ENCODE measurements around the gene POU2F1. TPM values are rescaled to one million over a fixed set of nuclear protein-coding genes. Genes with fewer than 3 reads are reported as not detected.
A peak's percentile ranks its signal among the peaks of the same experiment; 100 is the strongest.
"Not testable (repeated sequence)": the region's sequence is repeated elsewhere in the genome, so short reads cannot be mapped to it uniquely, and the experiment has no call there.

POU2F1 gene
- total RNA-seq, 2 experiments from 2014 or later: 20.3 to 21.6 TPM

- H3K9me3 Mint-ChIP-seq (ENCODE audit: low read depth): peaks cover 11% of the 10 kb centered on the region
- CTCF ChIA-PET, H3K27ac Mint-ChIP-seq, ATAC-seq, H3K4me3 Mint-ChIP-seq, DNase-seq, POLR2A ChIA-PET, H3K27me3 Mint-ChIP-seq: not testable (repeated sequence)
- intact Hi-C loops (cut with DNase I, micrococcal nuclease): loop anchor here in 1 of 2 experiments (5.0 to 10.0 kb wide), 2 partner anchors 38 to 101 kb away; no protein-coding TSS in a partner anchor
- peaks cover 18% of the 10 kb centered on the region for H3K4me1 Mint-ChIP-seq
- H3K36me3 Mint-ChIP-seq (ENCODE audit: low read depth): peaks cover 11% of the 10 kb centered on the region
Measured at GRCh38 chr1:167205306-167206050, 15.2 kb upstream of the POU2F1 start.

- Mint-ChIP-seq H3K4me1 (peaks cover 18% of the 10 kb centered on the region), H3K36me3 (ENCODE audit: low read depth) (peaks cover 11% of the 10 kb centered on the region), H3K9me3 (ENCODE audit: low read depth) (peaks cover 11% of the 10 kb centered on the region), H3K27ac (peak overlapping the region; percentile 39), H3K4me3 (no peak overlapping the region), H3K27me3 (no peaks in the 10 kb centered on the region)
- POLR2A ChIA-PET: no interaction called here
- no peak for ATAC-seq
- intact Hi-C loops (cut with DNase I, micrococcal nuclease): loop anchor here in 1 of 2 experiments (5.0 to 10.0 kb wide), 2 partner anchors 39 to 102 kb away; no protein-coding TSS in a partner anchor
- DNase-seq: peak; percentile 17
- CTCF ChIA-PET: interaction anchor here (0.7 to 1.0 kb wide), 3 partner anchors 8 to 95 kb away, joined by 3 to 5 read pairs (median 4); no protein-coding TSS in a partner anchor
Measured at GRCh38 chr1:167206166-167206835, 14.4 kb upstream of the POU2F1 start.

DNA sequence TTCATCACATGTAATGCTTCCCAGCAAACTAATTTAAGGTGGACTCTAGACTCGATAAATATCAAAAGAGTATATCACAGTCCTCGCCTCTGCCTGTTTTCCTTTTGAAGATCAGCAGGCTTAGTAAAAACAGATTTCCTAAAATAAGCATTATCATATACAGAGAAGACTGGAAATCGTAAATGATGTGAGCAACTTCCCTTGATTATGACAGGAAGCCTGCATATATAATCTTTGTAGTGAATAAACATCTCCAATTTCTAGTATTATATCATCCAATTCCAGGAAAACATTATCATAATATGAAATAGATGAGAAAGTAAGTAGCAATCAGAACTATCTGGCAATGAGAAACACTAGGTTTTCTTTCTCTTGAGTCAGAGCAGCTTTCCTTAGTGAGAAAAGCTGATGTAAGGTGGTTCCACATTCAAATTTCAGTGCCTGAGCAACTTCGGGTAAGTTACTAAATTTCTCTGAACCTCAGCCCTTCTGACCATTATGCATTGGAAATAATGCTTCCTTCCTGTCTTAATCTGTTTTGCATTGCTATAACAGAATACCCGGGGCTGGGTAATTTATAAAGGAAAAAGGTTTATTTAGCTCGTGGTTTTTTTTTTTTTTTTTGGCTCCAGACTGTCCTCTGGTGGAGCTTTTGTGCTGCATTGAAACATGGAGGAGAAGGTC, 12.6 kb upstream of the POU2F1 start:
- Mint-ChIP-seq H3K27me3 (no peaks in the 10 kb centered on the region), H3K4me3 (no peak overlapping the region), H3K9me3 (ENCODE audit: low read depth) (peaks cover 11% of the 10 kb centered on the region), H3K36me3 (ENCODE audit: low read depth) (peaks cover 11% of the 10 kb centered on the region), H3K27ac (peak overlapping the region; percentile 89), H3K4me1 (peaks cover 23% of the 10 kb centered on the region)
- CTCF ChIA-PET: interaction anchor here (0.6 to 1.2 kb wide), 5 partner anchors 10 to 764 kb away, joined by 3 to 8 read pairs (median 3); partner anchors contain the start of gene POU2F1
- POLR2A ChIA-PET: interaction anchor here (0.8 to 1.2 kb wide), 2 partner anchors 12 to 507 kb away, joined by 3 to 10 read pairs; partner anchors contain the start of gene POU2F1
- intact Hi-C loops (cut with DNase I, micrococcal nuclease): loop anchor here in 1 of 2 experiments (1.0 to 10.0 kb wide), 3 partner anchors 12 to 103 kb away; partner anchors contain the start of gene POU2F1
- ATAC-seq (peak; percentile 76), DNase-seq (no peak)

DNA sequence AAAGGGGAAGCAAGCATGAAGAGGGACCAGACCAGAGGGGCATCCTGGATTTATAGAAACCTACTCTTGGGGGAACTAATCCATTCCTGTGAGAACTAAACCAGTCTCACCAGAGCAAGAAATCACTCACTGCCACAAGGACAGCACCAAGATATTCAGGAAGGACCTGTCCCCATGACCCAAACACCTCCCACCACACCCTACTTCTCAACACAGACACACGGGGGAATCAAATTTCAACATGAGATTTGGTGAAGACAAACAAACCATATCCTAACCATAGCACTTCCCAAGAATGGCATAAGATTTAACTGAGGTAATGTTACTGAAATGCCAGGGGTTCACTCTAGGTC, 12.1 kb upstream of the POU2F1 start:
- CTCF ChIA-PET: interaction anchor here (0.7 to 1.2 kb wide), 3 partner anchors 10 to 12 kb away, joined by 3 to 8 read pairs (median 3); partner anchors contain the start of gene POU2F1
- intact Hi-C loops (cut with DNase I, micrococcal nuclease): loop anchor here in 1 of 2 experiments (1.0 to 10.0 kb wide), 3 partner anchors 12 to 104 kb away; partner anchors contain the start of gene POU2F1
- POLR2A ChIA-PET: interaction anchor here (0.8 to 1.2 kb wide), 2 partner anchors 12 to 506 kb away, joined by 3 to 10 read pairs; partner anchors contain the start of gene POU2F1
- H3K27me3 Mint-ChIP-seq: no peaks in the 10 kb centered on the region
- H3K4me1 Mint-ChIP-seq: peaks cover 23% of the 10 kb centered on the region
- peaks cover 11% of the 10 kb centered on the region for H3K36me3 Mint-ChIP-seq (ENCODE audit: low read depth)
- no peak overlapping the region for H3K4me3 Mint-ChIP-seq
- DNase-seq: no peak
- H3K27ac Mint-ChIP-seq: peak overlapping the region; percentile 89
- no peak for ATAC-seq
- peaks cover 11% of the 10 kb centered on the region for H3K9me3 Mint-ChIP-seq (ENCODE audit: low read depth)

DNA sequence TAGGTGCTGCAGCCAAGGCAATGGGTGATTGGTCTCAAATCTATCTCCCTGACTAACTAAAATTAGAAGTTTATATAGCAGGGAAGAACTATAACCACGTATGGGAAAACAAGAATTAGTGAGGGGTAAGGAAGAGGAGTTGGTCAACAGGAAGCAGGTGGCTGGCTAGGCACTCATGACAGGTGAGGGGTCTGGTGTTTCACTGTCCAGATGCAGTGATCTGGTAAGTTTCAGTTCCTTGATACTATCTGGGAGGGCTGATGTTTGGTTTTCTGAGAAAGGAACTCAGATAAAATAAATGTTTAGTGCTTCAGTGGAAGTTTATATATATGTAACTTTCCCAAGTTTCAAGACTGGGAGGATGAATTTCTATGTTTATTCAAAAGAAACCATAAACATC, 11.6 kb upstream of the POU2F1 start:
- ChIA-PET POLR2A (no interaction called here), CTCF (interaction anchor here (0.6 to 1.2 kb wide), 2 partner anchors 11 to 1640 kb away, joined by 4 to 8 read pairs; partner anchors contain the start of gene POU2F1)
- peaks cover 11% of the 10 kb centered on the region for H3K36me3 Mint-ChIP-seq (ENCODE audit: low read depth)
- H3K4me3 Mint-ChIP-seq: no peak overlapping the region
- H3K27ac Mint-ChIP-seq: peak overlapping the region; percentile 89
- ATAC-seq: no peak
- no peak for DNase-seq
- no peaks in the 10 kb centered on the region for H3K27me3 Mint-ChIP-seq
- peaks cover 23% of the 10 kb centered on the region for H3K4me1 Mint-ChIP-seq
- intact Hi-C loops (cut with DNase I, micrococcal nuclease): loop anchor here in 1 of 2 experiments (5.0 to 10.0 kb wide), 2 partner anchors 42 to 104 kb away; no protein-coding TSS in a partner anchor
- peaks cover 11% of the 10 kb centered on the region for H3K9me3 Mint-ChIP-seq (ENCODE audit: low read depth)

DNA sequence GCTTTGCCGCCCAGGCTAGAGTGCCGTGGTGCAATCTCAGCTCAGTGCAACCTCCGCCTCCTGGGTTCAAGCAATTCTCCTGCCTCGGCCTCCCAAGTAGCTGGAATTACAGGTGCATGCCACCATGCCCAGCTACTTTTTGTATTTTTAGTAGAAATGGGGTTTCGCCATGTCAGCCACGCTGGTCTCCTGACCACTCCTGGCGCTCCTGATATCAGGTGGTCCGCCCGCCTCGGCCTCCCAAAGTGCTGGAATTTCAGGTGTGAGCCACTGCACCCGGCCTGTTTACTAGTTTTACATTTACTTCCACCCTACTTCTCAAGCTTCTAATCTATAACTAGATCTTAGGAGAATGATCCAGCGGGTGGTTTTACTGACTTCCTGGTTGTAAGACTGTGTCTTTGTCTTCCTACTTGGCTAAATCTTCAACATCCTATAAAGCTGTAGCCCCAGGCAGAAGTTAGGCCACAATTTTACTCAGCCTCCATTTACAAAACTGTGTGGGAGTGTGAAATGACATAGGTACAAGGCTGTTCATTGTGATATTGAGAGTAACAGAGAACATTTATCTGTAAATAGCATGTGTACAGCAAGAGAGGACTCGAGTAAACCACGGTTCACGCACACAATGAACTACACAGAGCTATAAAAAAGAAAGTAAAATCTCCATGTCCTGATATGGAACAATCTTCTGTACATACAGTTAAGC, 9.6 kb upstream of the POU2F1 start:
- no peaks in the 10 kb centered on the region for H3K27me3 Mint-ChIP-seq
- POLR2A ChIA-PET: interaction anchor here (1.2 kb wide), 1 partner anchor 9 kb away, joined by 6 read pairs; the partner anchor contains the start of gene POU2F1
- H3K27ac Mint-ChIP-seq: peak overlapping the region; percentile 12
- CTCF ChIA-PET: interaction anchor here (1.1 to 2.8 kb wide), 2 partner anchors 8 to 94 kb away, joined by 3 to 16 read pairs; partner anchors contain the start of gene POU2F1
- peaks cover 11% of the 10 kb centered on the region for H3K9me3 Mint-ChIP-seq (ENCODE audit: low read depth)
- DNase-seq (peak; percentile 16), ATAC-seq (peak; percentile 49)
- no peak overlapping the region for H3K4me3 Mint-ChIP-seq
- H3K4me1 Mint-ChIP-seq: peaks cover 23% of the 10 kb centered on the region
- intact Hi-C loops (cut with DNase I, micrococcal nuclease): no loop called here
- H3K36me3 Mint-ChIP-seq (ENCODE audit: low read depth): peaks cover 11% of the 10 kb centered on the region

DNA sequence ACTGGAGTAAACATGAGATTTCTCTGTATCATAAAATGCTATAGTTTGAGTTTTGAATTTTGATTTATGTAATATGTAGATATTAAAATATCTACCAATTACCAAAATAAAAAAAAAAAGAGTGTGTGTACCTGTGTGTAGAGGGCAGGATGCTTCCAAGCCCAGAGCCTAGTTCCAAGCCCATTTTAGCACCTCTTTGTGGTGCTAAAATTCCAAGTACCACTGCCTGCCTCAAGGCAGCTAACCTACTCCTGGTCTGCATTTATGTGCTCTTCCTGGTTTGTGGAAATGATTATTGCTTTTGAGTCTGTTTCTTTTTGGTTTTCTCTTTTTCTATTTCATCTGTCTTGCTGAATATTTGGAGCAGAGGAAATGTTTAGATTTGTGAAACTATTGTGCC, 8.7 kb upstream of the POU2F1 start:
- Mint-ChIP-seq H3K27me3 (no peaks in the 10 kb centered on the region), H3K4me1 (peaks cover 22% of the 10 kb centered on the region), H3K27ac (no peak overlapping the region), H3K36me3 (ENCODE audit: low read depth) (peaks cover 13% of the 10 kb centered on the region), H3K4me3 (no peak overlapping the region), H3K9me3 (ENCODE audit: low read depth) (peaks cover 11% of the 10 kb centered on the region)
- DNase-seq: no peak
- ChIA-PET CTCF (interaction anchor here (2.8 kb wide), 1 partner anchor 8 kb away, joined by 16 read pairs; the partner anchor contains the start of gene POU2F1), POLR2A (interaction anchor here (1.2 kb wide), 1 partner anchor 8 kb away, joined by 6 read pairs; the partner anchor contains the start of gene POU2F1)
- intact Hi-C loops (cut with DNase I, micrococcal nuclease): no loop called here
- no peak for ATAC-seq

- ChIA-PET CTCF (no interaction called here), POLR2A (no interaction called here)
- Mint-ChIP-seq H3K4me1 (peaks cover 13% of the 10 kb centered on the region), H3K9me3 (ENCODE audit: low read depth) (no peaks in the 10 kb centered on the region), H3K36me3 (ENCODE audit: low read depth) (peaks cover 3% of the 10 kb centered on the region), H3K4me3 (no peak overlapping the region), H3K27me3 (no peaks in the 10 kb centered on the region), H3K27ac (no peak overlapping the region)
- ATAC-seq: no peak
- intact Hi-C loops (cut with DNase I, micrococcal nuclease): no loop called here
- no peak for DNase-seq
Measured at GRCh38 chr1:167216809-167217208, 3.9 kb upstream of the POU2F1 start.

GRCh38 chr1:167219194-167219593, 1.5 kb upstream of the POU2F1 start:
- DNase-seq (no peak), ATAC-seq (no peak)
- Mint-ChIP-seq H3K27ac (peak overlapping the region; percentile 99), H3K4me3 (peak overlapping the region; percentile 96), H3K9me3 (ENCODE audit: low read depth) (no peaks in the 10 kb centered on the region), H3K36me3 (ENCODE audit: low read depth) (peaks cover 3% of the 10 kb centered on the region), H3K27me3 (no peaks in the 10 kb centered on the region), H3K4me1 (peaks cover 33% of the 10 kb centered on the region)
- CTCF ChIA-PET: interaction anchor here (0.6 to 2.8 kb wide), 17 partner anchors 8 to 1521 kb away, joined by 3 to 28 read pairs (median 5); no protein-coding TSS in a partner anchor
- intact Hi-C loops (cut with DNase I, micrococcal nuclease): no loop called here
- POLR2A ChIA-PET: interaction anchor here (0.7 to 2.9 kb wide), 4 partner anchors 13 to 298 kb away, joined by 3 to 13 read pairs (median 7); partner anchors contain the start of gene CD247

All from activated CD4-positive, alpha-beta T cell treated with anti-CD3 and anti-CD28 coated beads for 36 hours (primary cell).